Mesendoderm (in vitro differentiated cells): ENCODE results near the gene PCDHA8.
"Not testable (repeated sequence)": the region's sequence is repeated elsewhere in the genome, so short reads cannot be mapped to it uniquely, and the experiment has no call there.

Experiments used
- DNase-seq: peaks from one replicate; pipeline ENCODE4 v3.0.0; 2013
- H2AK5ac ChIP-seq: 2 replicates; pipeline ENCODE4 v1.6.1; 2013; ENCODE audit warnings: low read length, inconsistent platforms
- H2BK120ac ChIP-seq: 2 replicates; pipeline ENCODE4 v1.6.1; 2013; ENCODE audit warnings: low read depth, mild to moderate bottlenecking, low read length, moderate library complexity, mixed read lengths
- H2BK15ac ChIP-seq: replicated peaks from 2 replicates; pipeline ENCODE4 v1.6.1; 2013; ENCODE audit warnings: low read depth, mild to moderate bottlenecking, moderate library complexity
- H2BK5ac ChIP-seq: 2 replicates; pipeline ENCODE4 v1.6.1; 2013; ENCODE audit warnings: low read length, inconsistent platforms
- H3K18ac ChIP-seq: 2 replicates; pipeline ENCODE4 v1.6.1; 2013; ENCODE audit warnings: mild to moderate bottlenecking, low read length, mixed read lengths
- H3K23ac ChIP-seq: one replicate; pipeline ENCODE4 v1.6.1; 2013; ENCODE audit warnings: low read length
- H3K27ac ChIP-seq: 2 replicates; pipeline ENCODE4 v1.5.1; 2013; ENCODE audit warnings: low read depth, mild to moderate bottlenecking, inconsistent platforms, low read length, moderate library complexity
- H3K27me3 ChIP-seq: 2 replicates; pipeline ENCODE4 v1.6.1; 2013; ENCODE audit warnings: low read length, control low read depth, mild to moderate bottlenecking, inconsistent platforms; ENCODE audit not compliant: insufficient read depth, poor library complexity
- H3K36me3 ChIP-seq: 2 replicates; pipeline ENCODE4 v1.6.1; 2013; ENCODE audit warnings: low read length, inconsistent platforms; ENCODE audit not compliant: control insufficient read depth, insufficient read depth
- H3K4ac ChIP-seq: one replicate; pipeline ENCODE4 v1.6.1; 2013; ENCODE audit warnings: low read depth, mild to moderate bottlenecking, low read length, moderate library complexity
- H3K4me1 ChIP-seq: 2 replicates; pipeline ENCODE4 v1.6.1; 2013; ENCODE audit warnings: low read depth, low read length, inconsistent platforms; ENCODE audit not compliant: control insufficient read depth
- H3K4me2 ChIP-seq: 2 replicates; pipeline ENCODE4 v1.6.1; 2013; ENCODE audit warnings: low read length
- H3K4me3 ChIP-seq: 2 replicates; pipeline ENCODE4 v1.5.1; 2013; ENCODE audit warnings: mild to moderate bottlenecking, low read length
- H3K56ac ChIP-seq: one replicate; pipeline ENCODE4 v1.6.1; 2013; ENCODE audit warnings: low read length
- H3K79me1 ChIP-seq: 2 replicates; pipeline ENCODE4 v1.6.1; 2013; ENCODE audit warnings: low read length, inconsistent platforms
- H3K79me2 ChIP-seq: 2 replicates; pipeline ENCODE4 v1.6.1; 2013; ENCODE audit warnings: mild to moderate bottlenecking, low read length; ENCODE audit not compliant: control insufficient read depth, insufficient read depth
- H3K9ac ChIP-seq: 2 replicates; pipeline ENCODE4 v1.6.1; 2013; ENCODE audit warnings: low read length, inconsistent platforms
- H4K5ac ChIP-seq: one replicate; pipeline ENCODE4 v1.6.1; 2013; ENCODE audit warnings: low read length
- H4K8ac ChIP-seq: one replicate; pipeline ENCODE4 v1.6.1; 2013; ENCODE audit warnings: low read depth, mild to moderate bottlenecking, control low read depth, low read length, moderate library complexity
- WGBS: extraction: QIAGEN DNeasy Blood & Tissue Kit; methylation state at CpG from one replicate; pipeline ENCODE4 v1.1.7; 2013; ENCODE audit warnings: low lambda C conversion rate, missing lambda C conversion rate; ENCODE audit not compliant: insufficient coverage; ENCODE audit errors: extremely low coverage; 5-methylcytosine and 5-hydroxymethylcytosine counted together

PCDHA8 gene

GRCh38 chr5:140834439-140835008 lies 6.5 kb upstream of the PCDHA8 start:
- not testable (repeated sequence) for H3K18ac ChIP-seq, H3K27ac ChIP-seq, H3K27me3 ChIP-seq, H2AK5ac ChIP-seq, H4K5ac ChIP-seq, H2BK5ac ChIP-seq, H3K4ac ChIP-seq, H3K4me2 ChIP-seq, H4K8ac ChIP-seq, H3K56ac ChIP-seq, H3K23ac ChIP-seq, H2BK15ac ChIP-seq, H3K36me3 ChIP-seq, H2BK120ac ChIP-seq, H3K79me1 ChIP-seq, H3K4me3 ChIP-seq, H3K79me2 ChIP-seq, H3K4me1 ChIP-seq, DNase-seq, H3K9ac ChIP-seq
- WGBS = no CpG with 5 or more reads among the region's 38 CpGs

GRCh38 chr5:140835622-140836510 lies 5.1 kb upstream of the PCDHA8 start:
- Histone ChIP-seq H2AK5ac (no peak overlapping the region), H3K4me3 (no peak overlapping the region), H3K4me1 (no peaks in the 10 kb centered on the region), H3K36me3 (no peaks in the 10 kb centered on the region), H3K56ac (no peak overlapping the region), H4K8ac (no peak overlapping the region), H4K5ac (no peak overlapping the region), H3K27ac (no peak overlapping the region), H2BK15ac (no peak overlapping the region), H2BK5ac (no peak overlapping the region), H3K27me3 (no peaks in the 10 kb centered on the region), H3K9ac (no peak overlapping the region), H3K4me2 (no peak overlapping the region), H3K23ac (no peak overlapping the region), H3K18ac (no peak overlapping the region), H3K79me2 (no peaks in the 10 kb centered on the region), H3K4ac (no peak overlapping the region), H2BK120ac (no peak overlapping the region), H3K79me1 (no peaks in the 10 kb centered on the region)
- no peak for DNase-seq
- no CpG with 5 or more reads among the region's 103 CpGs for WGBS

- Histone ChIP-seq H2BK15ac (no peak overlapping the region), H3K4me2 (no peak overlapping the region), H3K56ac (no peak overlapping the region), H3K79me1 (no peaks in the 10 kb centered on the region), H3K4me3 (no peak overlapping the region), H2BK120ac (no peak overlapping the region), H3K18ac (no peak overlapping the region), H3K27ac (no peak overlapping the region), H4K5ac (no peak overlapping the region), H3K9ac (no peak overlapping the region), H3K4ac (no peak overlapping the region), H2BK5ac (no peak overlapping the region), H3K23ac (no peak overlapping the region), H3K4me1 (no peaks in the 10 kb centered on the region), H4K8ac (no peak overlapping the region), H3K36me3 (no peaks in the 10 kb centered on the region), H3K27me3 (no peaks in the 10 kb centered on the region), H2AK5ac (no peak overlapping the region), H3K79me2 (no peaks in the 10 kb centered on the region)
- DNase-seq = no peak
- WGBS = no CpG with 5 or more reads among the region's 87 CpGs
Observed at GRCh38 chr5:140842798-140843733, 2.1 kb downstream of the PCDHA8 start.

GRCh38 chr5:140848139-140849102 lies 7.4 kb downstream of the PCDHA8 start, which contains the start of gene PCDHA9:
Gene PCDHA9 (plus strand): TSS chr5:140848382. CDS start chr5:140848496, 114 bp downstream.
- not testable (repeated sequence) for H3K56ac ChIP-seq, H4K5ac ChIP-seq, H3K9ac ChIP-seq, H2BK120ac ChIP-seq, H3K4me3 ChIP-seq, H4K8ac ChIP-seq, H3K4me1 ChIP-seq, H3K23ac ChIP-seq, H3K36me3 ChIP-seq, H3K27ac ChIP-seq, H3K4me2 ChIP-seq, H3K18ac ChIP-seq, H3K79me1 ChIP-seq, H3K27me3 ChIP-seq, DNase-seq, H3K4ac ChIP-seq, H2BK5ac ChIP-seq, H2AK5ac ChIP-seq, H3K79me2 ChIP-seq, H2BK15ac ChIP-seq
- WGBS = no CpG with 5 or more reads among the region's 48 CpGs
